Endothelial cell of hepatic sinusoid (primary cell): ENCODE data around the gene UNC93A.
"Not testable (repeated sequence)": the region's sequence is repeated elsewhere in the genome, so short reads cannot be mapped to it uniquely, and the experiment has no call there.

Source experiments
- in situ Hi-C: cut with HindIII; loops from 2 replicates; pipeline ENCODE4 v1.10.0; 2017; ENCODE audit warnings: low sequenced_read_pairs

The UNC93A gene

GRCh38 chr6:167270499-167271311 is 20.4 kb upstream of the UNC93A start:
- in situ Hi-C loops, result no loop called here

DNA sequence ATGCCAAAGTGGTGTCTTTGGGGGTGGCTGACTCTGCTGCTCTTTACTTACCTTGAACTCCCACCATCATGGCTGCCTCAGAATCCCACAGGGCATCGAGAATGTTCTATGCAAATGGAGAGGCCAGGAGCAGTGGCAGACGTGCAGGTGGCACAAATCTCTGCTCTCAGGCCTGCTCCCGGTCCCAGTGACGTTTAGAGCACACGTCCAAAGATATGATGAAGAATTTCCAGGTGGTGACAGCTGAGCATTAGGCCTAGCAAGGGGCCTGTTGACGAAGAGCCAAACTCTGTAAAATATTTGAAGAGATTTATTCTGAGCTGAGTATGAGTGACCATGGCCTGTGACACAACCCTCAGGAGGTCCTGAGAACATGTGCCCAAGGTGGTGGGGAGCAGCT is 19.0 kb upstream of the UNC93A start:
- in situ Hi-C loops, result no loop called here

DNA sequence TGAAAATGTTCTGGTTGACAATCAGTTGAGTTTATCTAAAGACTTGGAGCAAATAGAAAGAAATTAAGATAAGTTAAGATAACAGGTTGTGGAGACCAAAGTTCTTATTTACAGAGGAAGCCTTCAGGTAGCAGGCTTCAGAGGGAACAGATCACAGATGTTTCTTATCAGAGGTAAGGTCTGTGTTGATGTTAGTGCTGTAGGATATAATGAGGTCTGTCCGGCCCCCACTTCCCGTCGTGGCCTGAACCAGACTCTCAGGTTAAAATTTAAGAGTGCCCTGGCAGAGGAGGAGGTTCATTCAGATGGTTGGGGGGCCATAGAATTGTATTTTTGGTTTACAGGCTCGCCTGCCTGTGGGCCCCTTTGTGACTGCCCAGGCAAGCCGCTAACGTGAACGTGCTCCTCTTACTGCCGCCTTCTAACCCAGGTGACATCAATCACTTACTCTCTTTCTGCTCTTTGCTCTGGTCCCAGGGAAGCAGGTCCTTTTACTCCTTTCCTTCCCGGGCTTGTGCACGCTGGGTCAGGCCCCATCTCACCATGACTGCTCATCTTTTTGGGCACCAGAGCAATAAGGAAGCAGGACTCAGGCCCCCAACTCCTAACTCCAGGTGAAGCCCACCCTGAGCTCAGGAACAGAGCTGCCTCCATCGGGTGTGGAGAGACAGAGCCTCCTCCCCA is 18.3 kb upstream of the UNC93A start:
- in situ Hi-C loops, result no loop called here

DNA sequence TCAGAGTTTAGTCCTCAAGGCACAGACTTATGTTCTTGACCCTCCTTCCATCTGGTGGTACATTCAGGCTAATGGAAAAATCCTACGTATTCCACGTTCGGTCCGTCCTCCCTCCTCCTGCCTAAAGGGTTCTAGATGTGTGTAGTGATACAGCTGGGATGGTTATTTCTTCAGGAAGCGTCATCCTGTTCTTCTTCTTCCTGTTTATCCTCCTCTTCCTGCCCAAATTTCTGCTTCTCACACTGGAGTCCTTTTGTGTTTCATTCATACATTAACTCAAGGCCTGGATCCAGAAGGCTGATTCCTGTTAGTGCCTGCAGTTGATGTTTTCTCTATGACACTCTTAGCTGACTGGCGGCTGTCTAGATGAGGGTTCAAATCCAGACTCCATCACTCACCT is 16.8 kb upstream of the UNC93A start:
- in situ Hi-C loops, result no loop called here

DNA sequence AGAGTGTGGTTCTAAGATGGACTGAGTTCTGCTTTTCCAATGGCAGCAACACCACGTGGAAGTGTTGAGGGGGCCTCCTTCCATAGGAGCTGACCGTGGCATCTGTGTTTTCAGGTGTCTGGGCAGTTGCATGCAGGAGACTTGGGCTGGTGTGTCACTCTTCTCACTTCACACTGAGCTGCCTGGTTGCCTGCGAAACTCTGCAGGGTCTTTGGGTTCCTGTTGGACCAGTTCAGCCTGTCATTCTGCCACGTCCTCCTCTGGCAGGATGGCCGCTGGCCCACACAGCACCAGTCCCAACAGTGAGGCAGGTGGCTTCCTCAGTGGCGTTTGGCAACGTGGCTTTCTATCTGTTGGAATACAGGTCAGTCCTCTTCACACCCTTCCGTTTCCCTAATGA is 16.1 kb upstream of the UNC93A start:
- in situ Hi-C loops, result no loop called here

DNA sequence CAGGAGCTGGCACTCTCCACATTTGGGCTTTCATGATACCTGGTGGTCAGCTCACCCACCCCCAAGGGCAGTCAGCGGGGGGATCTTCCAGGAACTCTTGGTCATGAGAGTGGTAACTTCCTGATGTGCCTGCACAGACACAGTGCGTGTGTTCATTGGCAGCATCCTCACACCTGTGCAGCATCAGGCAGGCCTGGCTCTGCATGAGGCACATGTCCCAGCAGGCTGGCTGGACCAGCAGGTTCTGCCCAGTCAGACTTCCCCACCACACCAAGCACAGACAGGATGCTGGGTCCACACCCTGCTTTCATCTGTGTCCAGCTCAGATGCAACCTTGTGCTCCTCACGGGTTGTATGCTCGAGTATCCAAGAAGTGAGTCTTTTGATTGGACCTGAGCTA is 15.7 kb upstream of the UNC93A start:
- in situ Hi-C loops, result no loop called here

DNA sequence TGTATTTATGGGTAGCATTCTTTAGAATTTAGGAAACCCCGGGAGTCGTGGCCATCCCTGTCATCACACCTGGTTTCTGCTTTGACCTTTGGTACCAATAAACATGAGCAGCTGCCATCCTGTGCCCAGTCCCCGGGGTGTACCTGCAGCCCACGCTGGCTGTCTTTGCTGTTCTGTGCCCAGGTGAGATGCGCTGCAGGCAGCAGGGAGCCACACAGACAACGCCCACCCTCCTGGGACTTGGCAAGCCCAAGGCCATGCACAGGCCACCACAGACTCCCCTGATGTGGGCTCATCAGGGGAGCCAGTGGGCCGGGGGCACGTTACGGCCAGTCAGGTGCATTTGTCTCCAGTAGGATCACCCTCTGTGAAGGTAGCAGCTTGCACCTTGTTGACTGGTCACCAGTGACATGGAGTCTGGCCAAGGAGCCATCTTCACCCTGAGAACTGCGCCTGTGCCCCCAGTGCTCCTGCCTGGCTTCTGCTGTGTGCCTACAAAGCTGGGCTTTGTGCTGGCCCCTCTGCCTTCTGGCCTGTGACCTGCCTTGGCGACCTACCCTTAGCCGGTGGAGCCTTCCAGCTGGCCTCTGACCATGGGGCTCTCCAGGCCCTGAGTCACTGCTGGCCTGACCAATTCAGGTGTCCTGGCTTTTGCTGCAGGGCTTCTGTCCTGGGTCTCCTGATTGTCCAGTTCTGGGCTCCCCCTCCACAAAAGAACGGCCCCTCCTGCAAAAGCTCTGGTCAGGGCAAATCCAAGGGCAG is 14.2 kb upstream of the UNC93A start:
- in situ Hi-C loops, result no loop called here

DNA sequence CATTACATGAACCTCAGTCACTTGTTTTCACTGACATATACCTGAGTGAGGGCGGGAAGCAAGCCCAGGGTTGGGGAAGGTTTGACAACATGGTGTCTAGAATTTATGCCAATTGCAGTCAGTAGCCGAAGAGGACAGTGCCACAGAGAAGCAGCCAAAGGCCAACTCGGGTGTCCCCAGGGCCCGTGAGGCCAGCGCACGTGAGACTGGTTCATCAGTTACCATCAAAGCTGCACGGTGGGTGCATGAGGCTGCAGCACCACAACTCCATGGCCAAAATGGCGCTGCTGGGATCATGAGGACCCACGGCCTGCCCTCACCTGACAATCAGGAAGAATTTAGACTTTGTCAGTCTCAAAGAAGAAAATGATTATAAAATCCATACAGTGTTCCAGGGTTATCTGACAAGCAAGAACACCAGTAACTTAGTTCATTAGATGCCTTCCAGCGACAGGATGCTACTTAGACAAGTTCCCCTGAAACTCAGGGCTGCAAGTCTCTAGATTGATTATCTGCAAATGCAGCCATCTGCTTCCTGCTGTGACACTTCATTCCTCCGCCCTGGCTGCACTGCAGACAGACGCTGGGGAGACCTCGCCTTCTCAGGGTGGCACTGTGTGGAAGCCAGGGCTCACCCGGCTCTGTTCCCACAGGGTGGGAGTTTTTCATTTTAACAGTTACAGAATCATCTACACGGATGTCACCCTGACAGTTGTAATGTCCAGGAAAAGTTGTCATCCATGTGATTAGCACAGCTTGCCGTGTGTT is 12.8 kb upstream of the UNC93A start:
- in situ Hi-C loops, result not testable (repeated sequence)

GRCh38 chr6:167279766-167280446 is 11.2 kb upstream of the UNC93A start:
- in situ Hi-C loops, result no loop called here

GRCh38 chr6:167280466-167280865 is 10.6 kb upstream of the UNC93A start:
- in situ Hi-C loops, result not testable (repeated sequence)

DNA sequence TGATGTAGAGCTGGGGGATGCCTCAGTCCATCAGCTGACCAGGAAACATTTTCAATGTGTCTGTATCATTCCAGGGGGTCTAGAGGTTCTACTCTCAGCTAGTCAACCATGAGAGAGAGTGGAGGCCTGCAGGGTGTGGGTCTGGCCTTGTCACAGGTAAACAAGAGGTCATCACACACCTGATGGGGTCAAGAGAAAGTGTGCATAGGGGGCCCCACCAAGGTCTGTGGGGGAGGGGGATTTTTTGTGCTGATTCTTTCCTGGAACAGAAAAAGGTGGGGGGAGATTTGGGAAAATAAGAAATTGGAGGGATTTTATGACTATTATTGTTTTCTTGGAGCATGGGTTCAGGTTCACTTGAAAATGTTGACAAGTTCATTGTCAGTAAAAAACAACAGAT is 8.9 kb upstream of the UNC93A start:
- in situ Hi-C loops, result no loop called here

GRCh38 chr6:167284565-167284964 is 6.5 kb upstream of the UNC93A start:
- in situ Hi-C loops, result not testable (repeated sequence)

- in situ Hi-C loops, result no loop called here
Observed at GRCh38 chr6:167285077-167285770, 5.9 kb upstream of the UNC93A start.

DNA sequence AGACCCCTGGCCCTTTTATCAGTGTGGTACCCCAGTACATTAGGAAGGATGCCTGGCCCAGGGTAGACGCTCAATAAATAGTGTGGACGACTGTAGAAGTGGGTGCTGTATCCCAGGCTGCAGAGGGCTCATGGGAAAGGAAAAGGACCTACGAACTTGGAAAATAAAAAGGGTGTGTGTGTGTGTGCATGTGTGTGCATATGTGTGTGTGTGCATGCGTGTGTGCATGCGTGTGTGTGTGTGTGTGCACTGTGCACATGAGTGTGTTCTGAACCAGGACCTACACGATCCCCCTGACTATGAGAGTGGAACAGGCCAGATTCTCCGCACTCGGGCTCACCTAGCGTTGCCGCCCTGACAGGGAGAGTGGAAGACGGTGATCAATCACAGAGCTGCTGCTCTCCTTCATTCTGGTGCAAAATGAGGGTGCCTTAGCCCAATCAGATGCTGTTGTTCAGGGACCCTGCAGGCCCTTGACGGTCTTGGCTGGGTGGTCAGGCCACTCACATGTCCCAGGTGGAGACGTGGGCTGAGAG is 3.5 kb upstream of the UNC93A start:
- in situ Hi-C loops, result no loop called here

DNA sequence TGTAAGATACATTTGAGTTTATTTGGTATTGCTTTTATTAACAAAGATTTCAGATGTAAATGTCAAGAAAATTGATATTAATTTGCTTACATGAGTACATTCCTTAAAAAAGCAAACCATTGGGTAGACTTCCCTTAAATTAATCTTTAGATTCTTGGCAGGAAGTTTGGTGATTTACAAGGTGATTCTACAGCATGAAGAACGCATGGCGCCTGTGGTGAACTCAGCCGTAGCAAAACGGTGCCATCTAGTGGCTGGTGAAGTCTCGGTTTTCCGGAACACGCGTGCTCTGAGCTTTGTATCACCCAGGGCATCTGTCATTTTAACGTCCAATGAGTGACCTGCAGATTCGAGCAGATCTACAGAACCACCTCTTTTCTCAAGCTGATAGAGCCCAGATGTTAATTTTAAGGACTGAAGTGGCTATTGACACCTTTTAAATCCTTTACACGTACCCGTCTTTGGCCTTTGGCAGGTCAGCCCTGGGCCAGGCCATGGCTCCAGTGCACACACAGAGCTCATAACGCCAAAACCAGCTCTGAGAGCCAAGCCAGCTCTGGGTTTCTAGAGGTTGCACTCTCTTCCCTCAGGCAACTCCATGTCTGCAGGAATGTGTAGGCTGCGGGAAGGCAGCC is 2.4 kb upstream of the UNC93A start:
- in situ Hi-C loops, result not testable (repeated sequence)

- in situ Hi-C loops, result not testable (repeated sequence)
Observed at GRCh38 chr6:167289291-167289690, 1.8 kb upstream of the UNC93A start.

DNA sequence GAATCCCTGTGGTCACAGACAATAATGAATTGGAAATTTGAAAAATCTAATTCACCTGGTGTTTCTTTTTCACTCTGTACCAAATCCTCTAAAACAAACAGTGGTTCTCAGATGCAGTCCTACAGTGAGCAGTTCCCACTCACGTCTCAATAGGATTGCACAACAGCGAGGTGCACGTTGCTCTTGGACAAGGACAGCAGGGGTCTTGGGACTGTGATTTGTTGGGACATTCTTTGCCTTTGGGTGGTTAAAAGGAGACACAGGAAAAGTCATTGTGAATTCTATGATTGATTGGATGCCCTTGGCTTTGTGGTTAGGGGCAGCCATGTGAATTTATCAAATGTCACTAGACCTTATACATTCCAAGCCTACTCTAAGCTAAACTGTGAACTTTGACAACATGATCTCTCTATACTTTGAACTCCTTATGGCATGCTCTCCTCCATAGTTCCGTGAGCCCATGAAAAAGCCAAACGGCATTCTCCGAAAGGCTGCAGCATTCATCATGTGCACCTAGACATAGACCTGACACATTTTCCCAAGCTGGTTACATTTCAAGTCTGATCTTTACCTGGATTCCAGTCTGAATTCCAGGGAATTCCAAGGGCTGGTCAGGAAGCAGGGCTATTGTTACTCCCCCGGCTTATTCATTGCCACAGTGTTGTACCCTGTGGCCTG is 647 bp downstream of the UNC93A start:
- in situ Hi-C loops, result no loop called here

DNA sequence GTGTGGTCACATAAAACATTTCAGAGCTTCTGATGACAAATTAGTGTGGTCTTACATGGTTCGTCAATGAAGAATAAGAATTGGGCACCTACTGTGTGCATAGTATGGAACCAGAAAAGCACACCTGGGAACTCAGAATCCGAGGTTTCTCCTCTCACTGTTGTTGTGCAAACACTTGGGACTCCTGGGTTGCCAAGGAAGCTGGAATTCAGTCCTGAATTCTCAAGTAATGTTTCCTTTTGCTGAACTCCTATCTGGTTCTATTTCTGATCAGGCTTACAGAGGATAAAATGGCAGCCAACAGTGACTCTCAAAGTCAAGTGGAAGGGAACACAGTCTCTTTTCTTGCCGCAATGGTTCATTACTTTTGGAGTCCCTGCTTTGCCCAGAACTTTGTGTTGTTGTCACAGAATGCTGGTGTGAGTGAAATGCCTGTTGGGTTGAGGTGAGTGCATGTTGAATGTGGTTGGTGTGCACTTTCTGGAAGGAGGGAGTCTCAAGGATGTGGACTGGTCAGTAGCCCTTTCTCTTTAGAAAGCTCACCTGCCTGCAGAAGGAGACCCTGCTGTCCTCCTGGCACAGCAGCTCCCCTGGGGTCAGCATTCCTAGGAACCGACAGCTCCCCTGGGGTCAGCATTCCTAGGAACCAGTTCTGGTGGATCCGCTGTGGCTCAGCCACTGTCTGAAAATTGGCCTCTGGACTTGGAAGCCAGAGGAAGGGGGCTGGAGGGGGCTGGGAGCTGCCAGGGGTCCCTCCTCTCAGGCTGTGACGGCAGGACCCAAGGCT is 1.4 kb downstream of the UNC93A start:
- in situ Hi-C loops, result no loop called here
